ENCODE data around the gene RFC4.
A peak's percentile ranks its signal among the peaks of the same experiment; 100 is the strongest.

Gene RFC4

DNA sequence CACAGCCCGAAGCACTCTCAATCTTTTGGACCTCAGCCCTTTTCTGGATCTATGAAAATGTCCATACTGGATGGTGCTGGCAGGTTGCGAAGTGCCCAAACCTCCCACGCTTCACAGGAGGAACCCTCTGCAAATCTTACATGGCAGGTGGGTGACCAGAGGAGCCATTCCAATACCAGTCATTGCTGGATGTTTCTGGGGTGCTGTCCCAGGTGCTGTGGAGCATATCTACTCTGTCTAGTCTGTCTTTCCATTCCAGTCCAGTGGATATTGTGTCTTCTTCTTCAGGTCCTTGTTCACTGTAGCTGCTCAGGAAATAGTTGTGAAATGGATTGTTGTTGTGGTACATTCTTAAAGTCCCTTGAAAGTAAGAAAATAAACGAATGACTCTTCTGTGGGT lies 25.5 kb upstream of the RFC4 start:
- no peak overlapping the region for H3K4me3 ChIP-seq (ENCODE audit: low read length)
- TF ChIP-seq, protein P1, sequence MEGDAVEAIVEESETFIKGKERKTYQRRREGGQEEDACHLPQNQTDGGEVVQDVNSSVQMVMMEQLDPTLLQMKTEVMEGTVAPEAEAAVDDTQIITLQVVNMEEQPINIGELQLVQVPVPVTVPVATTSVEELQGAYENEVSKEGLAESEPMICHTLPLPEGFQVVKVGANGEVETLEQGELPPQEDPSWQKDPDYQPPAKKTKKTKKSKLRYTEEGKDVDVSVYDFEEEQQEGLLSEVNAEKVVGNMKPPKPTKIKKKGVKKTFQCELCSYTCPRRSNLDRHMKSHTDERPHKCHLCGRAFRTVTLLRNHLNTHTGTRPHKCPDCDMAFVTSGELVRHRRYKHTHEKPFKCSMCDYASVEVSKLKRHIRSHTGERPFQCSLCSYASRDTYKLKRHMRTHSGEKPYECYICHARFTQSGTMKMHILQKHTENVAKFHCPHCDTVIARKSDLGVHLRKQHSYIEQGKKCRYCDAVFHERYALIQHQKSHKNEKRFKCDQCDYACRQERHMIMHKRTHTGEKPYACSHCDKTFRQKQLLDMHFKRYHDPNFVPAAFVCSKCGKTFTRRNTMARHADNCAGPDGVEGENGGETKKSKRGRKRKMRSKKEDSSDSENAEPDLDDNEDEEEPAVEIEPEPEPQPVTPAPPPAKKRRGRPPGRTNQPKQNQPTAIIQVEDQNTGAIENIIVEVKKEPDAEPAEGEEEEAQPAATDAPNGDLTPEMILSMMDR (conservative IDR thresholded peaks at IDR 0.05; ENCODE audit: low read length): no peak
- no peak for DNase-seq (ENCODE audit: low read depth)

DNA sequence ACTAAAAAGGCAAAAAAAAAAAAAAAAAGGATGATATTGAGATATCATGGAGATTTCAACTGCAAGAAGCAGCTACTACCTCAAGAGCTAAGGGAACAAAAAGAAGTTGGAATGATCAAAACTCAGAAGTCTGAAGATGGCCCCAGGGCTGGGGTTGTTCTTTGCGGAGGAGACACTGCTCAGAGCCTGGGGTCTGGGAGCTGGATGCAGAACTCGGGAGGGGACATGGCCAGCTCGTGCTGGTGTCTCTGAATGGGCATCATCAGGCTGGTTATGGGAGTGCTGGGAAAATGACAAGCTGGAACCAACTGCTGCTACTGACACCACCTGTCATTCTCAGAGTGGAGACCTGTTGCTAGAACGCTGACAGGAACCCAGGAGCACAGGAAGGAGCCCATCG lies 22.1 kb upstream of the RFC4 start:
- no peak for DNase-seq (ENCODE audit: low read depth)
- TF ChIP-seq, protein P1 (conservative IDR thresholded peaks at IDR 0.05; ENCODE audit: low read length): no peak
- no peak overlapping the region for H3K4me3 ChIP-seq (ENCODE audit: low read length)

DNA sequence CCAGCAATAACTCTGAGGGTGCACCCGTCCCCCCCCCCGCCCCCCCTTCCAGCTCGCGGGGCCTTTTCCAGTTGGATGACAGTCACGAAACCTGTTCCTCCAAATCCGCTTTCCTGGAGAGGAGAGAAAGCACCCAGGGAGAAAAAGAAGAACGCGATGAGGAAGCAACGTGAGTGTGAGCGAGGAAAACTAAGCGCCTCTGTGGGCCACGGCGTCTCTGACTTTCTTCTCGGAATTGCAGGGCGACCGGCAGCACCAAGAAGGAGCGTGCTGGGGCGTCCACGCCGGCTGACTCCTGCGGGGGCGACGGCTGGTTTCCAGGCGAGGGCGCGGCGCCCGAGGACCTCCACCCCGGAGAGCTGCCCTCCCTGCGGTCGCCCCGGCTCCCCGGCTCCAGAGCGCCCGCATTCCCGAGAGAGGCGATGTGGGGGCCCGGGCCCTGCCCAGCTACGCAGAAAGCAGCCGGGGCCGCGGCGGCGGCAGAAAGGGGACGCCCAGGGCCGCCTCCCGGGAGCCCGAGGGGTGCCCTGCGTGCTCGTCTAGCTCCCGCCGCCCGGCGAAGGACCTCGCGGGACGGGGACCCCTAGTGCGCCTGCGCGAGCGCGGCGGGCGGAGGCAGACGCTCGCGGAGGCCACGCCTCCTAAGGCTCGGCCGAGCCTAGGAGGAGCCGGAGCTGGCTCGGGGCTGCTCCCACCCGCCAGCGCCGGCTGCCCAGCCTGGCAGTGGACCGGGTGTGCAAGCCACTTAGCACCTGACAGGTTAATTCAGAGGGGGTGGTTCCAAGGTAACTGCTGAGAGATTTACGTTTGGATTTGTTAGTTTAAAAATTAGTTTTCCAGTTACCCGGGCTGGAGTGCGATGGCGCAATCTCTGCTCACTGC lies 20.9 kb upstream of the RFC4 start:
- TF ChIP-seq, protein P1 (conservative IDR thresholded peaks at IDR 0.05; ENCODE audit: low read length): no peak
- peak overlapping the region; percentile 60 for H3K4me3 ChIP-seq (ENCODE audit: low read length)
- peak; percentile 74 for DNase-seq (ENCODE audit: low read depth)

DNA sequence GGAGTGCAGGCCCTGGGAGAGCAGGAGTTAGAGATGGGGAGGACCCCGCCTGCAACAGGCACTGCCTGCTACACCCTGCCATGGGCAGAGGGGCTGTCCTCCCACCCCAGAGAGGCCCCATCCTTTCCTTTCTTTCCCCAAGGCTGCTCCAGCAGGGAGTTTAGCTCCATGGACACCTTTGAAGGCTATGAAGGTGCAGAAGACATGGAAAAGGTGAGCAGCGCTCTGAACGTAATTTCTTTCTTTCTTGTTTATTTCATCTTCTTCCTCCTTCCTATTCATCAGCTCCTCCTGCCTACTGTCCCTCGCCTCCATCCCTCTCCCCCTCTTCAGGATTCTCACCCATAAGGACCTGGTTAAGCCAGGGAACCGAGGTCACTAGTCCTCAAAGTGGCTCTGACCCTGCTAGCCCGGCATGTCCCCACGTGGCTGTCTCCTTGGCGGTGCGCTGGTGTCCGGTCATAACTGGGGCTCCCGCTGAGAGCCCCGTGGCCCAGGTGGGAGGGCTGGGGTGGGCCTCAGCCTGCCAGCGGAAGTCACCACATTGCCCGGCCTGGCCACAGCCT lies 20.2 kb upstream of the RFC4 start:
- TF ChIP-seq, protein P1 (conservative IDR thresholded peaks at IDR 0.05; ENCODE audit: low read length): no peak
- H3K4me3 ChIP-seq (ENCODE audit: low read length): peak overlapping the region; percentile 60
- no peak for DNase-seq (ENCODE audit: low read depth)

DNA sequence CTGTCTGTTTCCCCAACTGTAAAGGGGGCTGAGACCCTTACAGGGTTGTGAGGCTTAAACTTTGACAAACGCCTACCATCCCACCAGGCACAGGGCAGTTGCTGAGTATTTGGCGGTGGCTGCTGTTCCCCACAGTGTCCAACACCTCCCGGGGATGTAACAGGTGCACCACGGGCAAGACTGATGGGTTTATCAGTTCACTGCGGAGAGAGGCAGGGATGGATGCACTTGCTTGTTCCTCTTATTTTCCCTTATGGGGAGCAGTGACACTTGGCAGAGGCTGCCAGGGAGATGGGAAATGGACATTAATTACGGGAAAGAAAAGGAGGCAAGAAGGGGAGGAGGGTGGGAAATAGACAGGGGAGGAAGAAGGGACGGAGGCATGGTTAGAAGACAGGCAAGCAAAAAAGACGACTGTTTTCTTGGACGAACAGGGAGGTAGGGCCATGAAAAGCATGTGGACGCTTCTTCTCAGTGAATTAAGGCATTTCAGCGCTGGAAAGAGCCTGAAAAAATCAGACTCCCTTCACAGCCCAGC lies 19.7 kb upstream of the RFC4 start:
- H3K4me3 ChIP-seq (ENCODE audit: low read length): no peak overlapping the region
- TF ChIP-seq, protein P1 (conservative IDR thresholded peaks at IDR 0.05; ENCODE audit: low read length): no peak
- DNase-seq (ENCODE audit: low read depth): no peak

DNA sequence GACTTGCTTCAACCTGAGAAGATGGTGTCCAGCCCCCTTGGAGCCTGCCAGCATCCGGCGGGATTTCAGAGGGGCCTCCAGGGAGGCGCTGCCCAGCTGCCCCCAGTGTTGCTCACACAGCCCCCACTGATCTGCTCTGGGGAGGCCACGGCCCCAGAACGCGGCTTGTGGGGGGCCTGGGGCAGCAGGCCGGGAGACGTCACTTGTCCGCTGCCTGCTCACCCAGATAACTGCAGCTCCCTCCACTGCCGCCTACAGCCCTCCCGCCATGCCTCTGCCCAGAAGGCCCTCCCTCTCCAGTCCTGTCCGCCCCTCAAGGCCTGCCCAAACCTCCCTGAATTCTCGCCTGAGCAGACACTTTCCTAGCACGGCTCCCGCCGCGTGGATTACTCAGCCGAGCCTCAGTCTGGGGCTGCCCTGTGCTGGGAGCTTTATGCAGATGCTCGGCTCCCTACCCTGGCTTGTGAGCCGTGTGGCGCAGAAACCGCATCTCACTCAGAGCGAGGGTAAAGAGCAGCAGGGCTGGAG lies 19.1 kb upstream of the RFC4 start:
- DNase-seq (ENCODE audit: low read depth): peak; percentile 57
- H3K4me3 ChIP-seq (ENCODE audit: low read length): no peak overlapping the region
- TF ChIP-seq, protein P1 (conservative IDR thresholded peaks at IDR 0.05; ENCODE audit: low read length): no peak

Data from AG10803 (cell line).